GM18520 (cell line): ENCODE data around the gene XYLT1.

Experiments used
- ATAC-seq: cut with Tn5 transposase; IDR thresholded peaks from one replicate; pipeline ENCODE4 v1.9.1; 2021; ENCODE audit not compliant: unreplicated experiment

The XYLT1 gene

DNA sequence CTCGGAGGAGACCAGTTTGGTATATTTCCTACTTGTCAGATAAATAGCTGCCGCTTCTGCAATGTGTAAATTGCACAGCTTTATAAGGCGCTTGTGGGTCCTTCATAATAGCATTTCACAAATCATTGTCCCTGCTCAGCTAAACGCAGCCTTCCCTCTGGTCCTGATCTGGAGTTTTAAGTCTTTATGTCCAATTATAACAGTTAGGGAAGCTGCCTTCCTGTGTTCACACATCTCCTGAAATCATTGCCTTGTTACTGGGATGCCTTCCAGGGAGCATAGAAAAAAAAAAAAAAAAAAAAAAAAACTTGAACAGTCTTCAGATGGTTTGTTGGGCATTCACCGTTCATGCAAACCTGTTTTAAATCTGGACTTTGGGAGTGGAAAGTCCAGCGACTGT is 342.0 kb downstream of the XYLT1 start:
- ATAC-seq: no peak

- no peak for ATAC-seq
Observed at GRCh38 chr16:17126156-17126555, 344.6 kb downstream of the XYLT1 start.

DNA sequence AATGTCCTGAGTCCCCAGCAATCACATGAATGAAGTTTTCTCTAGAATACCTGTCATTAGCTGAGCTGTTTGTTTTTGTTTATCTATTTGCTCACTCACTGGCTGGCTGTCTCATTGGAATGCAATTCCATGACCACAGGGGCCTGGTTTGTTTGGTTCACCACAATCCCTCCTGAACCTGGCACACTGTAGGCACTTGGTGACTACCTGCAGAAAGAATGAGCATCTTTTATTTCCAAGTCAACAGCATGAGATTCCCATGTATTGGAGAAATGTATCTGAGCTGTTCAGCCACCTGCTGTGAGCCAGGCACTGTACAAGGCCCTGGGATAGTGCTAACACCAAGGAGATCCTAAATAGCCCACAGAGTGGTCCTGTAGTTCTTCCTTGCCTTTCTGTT is 345.1 kb downstream of the XYLT1 start:
- ATAC-seq: no peak

GRCh38 chr16:17117906-17118577 is 352.7 kb downstream of the XYLT1 start:
- ATAC-seq: no peak

DNA sequence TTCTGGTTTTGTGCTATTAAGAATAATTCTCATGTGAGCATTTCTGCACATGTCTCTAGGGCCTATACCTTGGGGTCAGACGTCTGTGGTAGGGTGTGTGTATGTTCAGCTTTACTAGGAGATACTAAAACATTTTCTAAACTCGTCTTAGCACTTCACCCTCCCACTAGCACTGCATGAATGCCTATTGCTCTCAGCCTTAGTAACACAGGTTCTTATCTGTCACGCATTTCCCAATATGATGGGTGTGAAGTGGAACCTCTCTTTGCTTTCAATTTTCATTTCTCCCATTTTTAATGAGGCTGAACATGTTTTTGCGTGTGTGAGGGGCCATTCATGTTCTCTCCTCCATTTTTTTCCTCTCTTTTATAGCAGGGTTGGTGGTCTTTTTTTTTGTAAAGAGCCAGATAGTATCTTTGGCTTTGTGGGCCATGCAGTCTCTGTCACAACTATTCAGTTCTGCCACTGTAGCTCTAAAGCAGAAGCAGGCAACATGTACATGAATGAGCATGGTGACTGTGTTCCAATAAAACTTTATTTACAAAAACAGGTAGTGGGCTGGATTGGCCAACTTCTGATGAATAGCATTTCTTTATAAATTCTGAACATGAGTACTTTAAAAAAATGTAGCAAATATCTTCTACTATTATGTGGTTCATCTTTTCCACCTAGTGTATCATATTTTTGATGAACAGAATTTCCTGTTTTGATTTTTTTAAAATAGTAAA is 354.0 kb downstream of the XYLT1 start:
- no peak for ATAC-seq

GRCh38 chr16:17109413-17109812 is 361.3 kb downstream of the XYLT1 start:
- ATAC-seq: no peak

DNA sequence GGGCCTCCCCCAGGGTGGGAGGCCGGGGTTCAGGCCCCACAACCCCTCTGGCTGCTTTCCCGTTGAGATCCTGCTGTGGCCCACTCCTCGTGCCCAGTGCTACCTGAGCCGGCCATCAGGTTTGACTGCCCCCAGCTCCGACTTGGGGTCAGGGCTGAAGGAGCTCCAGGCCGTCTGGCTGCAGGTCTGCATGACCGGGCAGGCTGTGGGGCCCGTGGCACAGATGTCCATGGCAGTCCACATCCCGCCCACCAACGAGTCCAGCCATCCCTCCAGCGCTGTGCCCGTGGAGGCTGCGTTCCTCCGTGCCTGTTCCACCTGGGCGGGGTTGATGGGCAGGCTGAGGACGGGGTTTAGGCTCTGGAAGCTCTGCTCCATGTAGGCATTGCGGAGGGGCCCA is 362.2 kb downstream of the XYLT1 start:
- no peak for ATAC-seq

- no peak for ATAC-seq
Observed at GRCh38 chr16:17107450-17107849, 363.3 kb downstream of the XYLT1 start.

GRCh38 chr16:17106243-17106791 is 364.4 kb downstream of the XYLT1 start:
- no peak for ATAC-seq

DNA sequence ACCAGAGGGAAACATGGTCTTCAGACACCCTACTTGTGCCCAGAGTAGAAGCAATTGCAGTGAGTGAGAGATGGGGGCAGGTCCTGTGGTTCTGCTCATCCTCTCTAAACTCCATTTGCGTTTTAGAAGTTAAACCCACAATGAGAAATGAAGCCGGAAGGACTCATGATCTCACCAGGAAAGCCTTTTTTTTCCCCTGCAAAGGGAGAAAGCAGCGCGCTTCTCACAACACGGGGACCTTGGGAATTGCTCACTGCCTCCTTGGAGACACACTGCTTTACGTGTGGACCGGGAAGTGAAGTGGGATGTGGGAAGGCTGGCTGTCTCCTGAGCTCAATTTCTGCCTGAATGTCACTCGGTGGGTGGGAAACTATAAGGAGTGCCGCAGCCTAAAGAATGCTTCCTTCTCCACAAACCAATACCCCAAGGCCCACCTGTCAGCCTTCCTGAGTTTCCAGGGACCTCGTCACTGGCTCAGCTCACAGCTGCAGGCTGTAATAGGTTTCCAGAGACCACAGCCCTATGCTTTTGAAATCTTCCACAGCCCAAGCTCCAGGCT is 365.4 kb downstream of the XYLT1 start:
- no peak for ATAC-seq

DNA sequence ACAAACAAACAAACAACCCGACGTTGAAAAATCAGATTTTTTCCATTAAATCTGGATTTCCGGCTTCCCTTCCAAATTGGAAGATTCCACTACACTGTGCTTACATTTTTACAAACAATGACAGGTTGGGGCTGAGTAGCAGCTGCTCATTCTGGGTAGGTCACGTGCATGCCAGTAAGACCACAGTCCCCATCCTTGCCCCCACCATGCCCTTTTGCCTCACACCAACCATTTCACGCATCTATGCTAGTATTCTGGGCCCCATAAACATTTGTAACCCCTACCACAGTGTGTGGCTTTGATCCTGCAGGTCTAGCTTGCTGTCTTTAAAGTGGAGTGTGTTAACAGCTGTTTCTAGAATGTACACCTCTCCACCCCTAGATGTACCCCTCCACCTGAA is 366.1 kb downstream of the XYLT1 start:
- ATAC-seq: no peak

- no peak for ATAC-seq
Observed at GRCh38 chr16:17103216-17103615, 367.5 kb downstream of the XYLT1 start.

- no peak for ATAC-seq
Observed at GRCh38 chr16:17101646-17102045, 369.1 kb downstream of the XYLT1 start.

DNA sequence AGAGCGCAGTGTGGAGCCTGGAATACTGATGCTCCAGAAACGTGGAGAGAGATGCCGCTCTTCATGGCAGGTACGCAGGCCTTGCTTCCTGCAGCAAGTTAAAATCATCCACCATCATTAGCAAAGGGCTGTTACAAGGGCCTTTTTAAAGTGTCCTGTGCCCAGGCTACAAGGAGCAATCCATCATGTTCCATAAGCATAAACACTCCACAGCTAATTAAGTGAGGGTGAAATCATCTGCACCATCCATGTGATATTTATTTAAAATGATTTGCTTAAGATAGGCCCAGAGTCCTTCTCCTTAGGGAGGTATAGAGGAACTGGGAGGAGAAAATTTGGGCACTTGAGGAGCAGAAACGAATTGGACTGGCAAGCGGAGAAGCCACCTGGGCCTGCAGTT is 372.1 kb downstream of the XYLT1 start:
- no peak for ATAC-seq

DNA sequence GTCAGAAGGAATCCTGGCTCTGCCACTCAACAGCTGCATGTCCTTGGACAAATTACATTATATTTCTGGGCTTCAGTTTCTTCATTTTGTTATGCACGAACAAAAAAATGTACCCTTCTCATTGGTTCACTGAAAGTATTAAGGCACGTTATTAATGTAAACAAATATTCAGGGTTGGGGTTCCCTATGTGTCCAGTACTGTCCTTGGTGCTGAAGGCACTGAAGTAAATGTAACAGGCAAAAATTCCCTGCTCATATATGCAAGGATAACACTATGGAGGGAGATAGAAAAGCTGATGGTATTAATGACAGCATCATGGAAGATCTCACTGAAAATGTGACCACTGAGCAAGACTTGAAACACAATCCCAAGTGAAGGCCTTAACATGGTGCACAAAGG is 386.6 kb downstream of the XYLT1 start:
- ATAC-seq: no peak

DNA sequence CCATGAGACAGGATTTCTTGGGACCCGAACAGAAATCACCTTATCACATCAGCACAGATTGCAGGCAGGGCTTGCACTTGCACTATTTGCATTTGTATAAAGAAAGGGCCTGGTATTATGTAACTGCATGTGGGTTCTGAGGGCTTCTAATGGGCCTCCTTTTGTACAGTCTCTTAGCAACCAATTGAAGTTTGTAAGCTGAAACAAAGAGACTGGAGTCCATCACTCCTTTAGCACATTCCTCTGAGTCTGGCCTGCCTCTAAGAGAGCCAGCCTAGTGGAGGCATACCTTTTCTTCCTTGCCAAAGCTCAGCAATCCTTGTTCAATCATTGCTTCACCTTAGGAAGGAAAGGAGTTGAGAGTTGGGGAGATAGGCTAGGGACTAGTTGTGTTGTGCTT is 387.1 kb downstream of the XYLT1 start:
- no peak for ATAC-seq

GRCh38 chr16:17082095-17082882 is 388.5 kb downstream of the XYLT1 start:
- no peak for ATAC-seq

DNA sequence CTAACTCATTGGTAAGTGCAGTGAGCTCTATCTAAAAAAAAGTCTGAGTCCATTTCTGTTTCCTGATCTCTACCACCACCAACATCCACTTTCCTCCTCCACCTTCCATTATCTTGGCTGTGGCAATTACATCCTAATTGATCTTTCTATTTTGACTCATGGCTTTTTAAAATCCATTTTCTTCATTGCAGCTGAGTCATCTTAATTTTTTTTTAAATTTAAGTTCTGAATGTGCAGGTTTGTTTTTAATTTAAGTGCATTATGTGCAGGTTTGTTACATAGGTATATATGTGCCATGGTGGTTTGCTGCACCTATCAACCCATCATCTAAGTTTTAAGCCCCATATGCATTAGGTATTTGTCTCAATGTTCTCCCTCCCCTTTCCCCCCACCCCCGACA is 390.7 kb downstream of the XYLT1 start:
- ATAC-seq: no peak

GRCh38 chr16:17078931-17079631 is 391.7 kb downstream of the XYLT1 start:
- no peak for ATAC-seq

GRCh38 chr16:17076818-17077498 is 393.8 kb downstream of the XYLT1 start:
- no peak for ATAC-seq
